ENCODE results near the gene RAN. TPM values are rescaled to one million over a fixed set of nuclear protein-coding genes. Genes with fewer than 3 reads are reported as not detected.

The RAN gene
- total and polyA plus RNA-seq, 9 of the 15 experiments (the other 6 are each of a cell fraction or from before 2014, with no cell fraction given), result 1,687 to 3,820 (median 2,300) TPM

GRCh38 chr12:130838951-130839769 is 32.7 kb upstream of the RAN start, which contains the start of gene STX2 (continued):
- TF ChIP-seq GTF2E2 (tag; IDR thresholded peaks at IDR 0.05) (peak; percentile 43; the same call in 1 of the 2 replicates), AFF1 (IDR thresholded peaks at IDR 0.05; ENCODE audit: low read depth in 1 of 2, partially characterized antibody in 2 of 2) (peak in 1 of 2 experiments; percentile 50), DMBX1 (CRISPR knock-in tag; IDR thresholded peaks at IDR 0.05; ENCODE audit: borderline replicate concordance) (peak; percentile 51; the same call in 1 of the 2 replicates), SMARCA4 (IDR thresholded peaks at IDR 0.05) (peak; percentile 68; the same call in 1 of the 2 replicates), BRD4 (IDR thresholded peaks at IDR 0.05) (no peak), TEAD4 (IDR thresholded peaks at IDR 0.05; ENCODE audit: low read length) (peak; percentile 26; the same call in 1 of the 2 replicates), TEAD4 (CRISPR knock-in tag; IDR thresholded peaks at IDR 0.05; ENCODE audit: borderline replicate concordance) (no peak), SAP30 (IDR thresholded peaks at IDR 0.05; ENCODE audit: borderline replicate concordance, insufficient read depth, low read depth, low read length, poor library complexity, severe bottlenecking) (peak; percentile 72), ZBTB2 (IDR thresholded peaks at IDR 0.05) (peak; percentile 25; the same call in 1 of the 2 replicates), POLR2G (IDR thresholded peaks at IDR 0.05; ENCODE audit: low read depth, low read length) (peak; percentile 62), LCOR (CRISPR knock-in tag; IDR thresholded peaks at IDR 0.05) (0 out of 2 replicates have a peak, but pooled peaks have one; percentile 40), MEF2D (tag; conservative IDR thresholded peaks at IDR 0.05; ENCODE audit: low read depth) (0 out of 2 replicates have a peak, but pooled peaks have one; percentile 43), FOXP1 (CRISPR knock-in tag; IDR thresholded peaks at IDR 0.05) (peak; percentile 22; the same call in 1 of the 2 replicates), HMGXB4 (CRISPR knock-in tag; IDR thresholded peaks at IDR 0.05) (0 out of 2 replicates have a peak, but pooled peaks have one; percentile 46), NONO (IDR thresholded peaks at IDR 0.05; ENCODE audit: low read depth in 2 of 2, low read length in 1 of 2) (peak in 1 of 2 experiments; percentile 42; a peak in 1 of 4 replicates), TOE1 (IDR thresholded peaks at IDR 0.05; ENCODE audit: borderline replicate concordance) (peak; percentile 62; the same call in 1 of the 2 replicates), TOE1 (CRISPR knock-in tag; IDR thresholded peaks at IDR 0.05; ENCODE audit: borderline replicate concordance, low read depth) (no peak)

All from K562 (cell line).